H1 (cell line): ENCODE measurements around the gene INPP5F. TPM values are rescaled to one million over a fixed set of nuclear protein-coding genes. Genes with fewer than 3 reads are reported as not detected.

Experiments
- CHD7 ChIP-seq: fragments of 300-600 bp; sonication (generic); IDR thresholded peaks from 2 replicates; pipeline ENCODE4 v1.7.1; 2012; ENCODE audit warnings: low read length, moderate library complexity, mild to moderate bottlenecking, inconsistent platforms; ENCODE audit not compliant: insufficient replicate concordance
- GTF2F1 ChIP-seq: IDR thresholded peaks from 2 replicates; pipeline ENCODE4 v1.6.1; 2012; ENCODE audit warnings: low read depth, low read length, improper control_type of control experiment, borderline replicate concordance
- POU5F1 ChIP-seq: IDR thresholded peaks from 2 replicates; pipeline ENCODE4 v1.6.1; 2011; ENCODE audit warnings: low read depth, mild to moderate bottlenecking, low read length, moderate library complexity
- polyA plus RNA-seq, 7 experiments: library from polyadenylated mRNA; depleted of rRNA in 3 of 7; stranded (reverse) in 5 of 7; unstranded in 2 of 7; fragments of >200 nt in 5 of 7; fragments of 200-250 nt in 2 of 7; gene quantifications; 1 replicate in 5 of 7; 2 replicates in 1 of 7; 4 replicates in 1 of 7; pipeline versions ENCODE4 v1.2.1 to v1.2.3, GENCODE V29; 2011 to 2013; ENCODE audit warnings: missing spikeins in 2 of 7, mixed read lengths in 2 of 7
- total RNA-seq: library from RNA; stranded (reverse); fragmentation: NEBNext Ultra II Directional; extraction: Animal tissue kit (Norgen Biotek cat#: 25700); gene quantifications from 2 replicates; pipeline ENCODE4 v1.2.1, GENCODE V29; 2021

The INPP5F gene
- total and polyA plus RNA-seq, 2 of the 8 experiments (the other 6 are each of a cell fraction or from before 2014, with no cell fraction given): 50.1 to 101 TPM

- no peak for TF ChIP-seq CHD7
- no peak for TF ChIP-seq GTF2F1
- no peak for TF ChIP-seq POU5F1
Observed at GRCh38 chr10:119831656-119832055, 105.8 kb downstream of the INPP5F start (continued).
